ENCODE results near the gene DNAH2. TPM values are rescaled to one million over a fixed set of nuclear protein-coding genes. Genes with fewer than 3 reads are reported as not detected.

DNAH2 gene
- total and polyA plus RNA-seq, 11 donors, result 0.02 to 0.56 (median 0.05) TPM; not detected in 4

DNA sequence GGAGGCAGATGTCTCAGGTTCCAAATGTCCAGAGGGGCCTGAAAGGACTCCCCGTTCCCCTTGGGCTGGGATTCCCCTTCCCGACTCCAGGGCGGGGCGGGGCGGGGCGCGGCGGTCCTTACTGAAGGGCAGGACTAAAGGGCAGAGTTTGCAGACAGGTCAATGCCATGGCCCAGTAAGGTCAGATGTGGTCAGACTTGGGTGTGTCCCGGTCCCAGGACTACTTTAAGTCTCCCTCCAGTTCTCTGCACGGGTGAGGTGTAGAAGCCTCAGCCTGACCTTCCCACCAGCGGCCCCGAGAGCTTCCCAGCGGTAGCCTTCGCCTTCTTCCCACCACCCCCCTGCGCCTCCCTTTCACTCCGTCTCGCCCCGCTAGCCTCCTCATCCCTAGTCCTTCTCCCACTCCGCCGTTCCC lies 117.0 kb downstream of the DNAH2 start:
- Histone ChIP-seq H3K4me3 (peak overlapping the region; percentile 59 to 99 (median 80)), H3K27ac (peak overlapping the region; percentile 86 to 100 (median 98)), H3K27me3 (no peaks in the 10 kb centered on the region), H3K36me3 (no peaks in the 10 kb centered on the region), H3K4me1 (peaks cover 0 to 49% (median 29%) of the 10 kb centered on the region in 12 donors), H3K9me3 (no peaks in the 10 kb centered on the region)
- no peak for TF ChIP-seq POLR2A (IDR thresholded peaks at IDR 0.05)
- TF ChIP-seq, protein P1, sequence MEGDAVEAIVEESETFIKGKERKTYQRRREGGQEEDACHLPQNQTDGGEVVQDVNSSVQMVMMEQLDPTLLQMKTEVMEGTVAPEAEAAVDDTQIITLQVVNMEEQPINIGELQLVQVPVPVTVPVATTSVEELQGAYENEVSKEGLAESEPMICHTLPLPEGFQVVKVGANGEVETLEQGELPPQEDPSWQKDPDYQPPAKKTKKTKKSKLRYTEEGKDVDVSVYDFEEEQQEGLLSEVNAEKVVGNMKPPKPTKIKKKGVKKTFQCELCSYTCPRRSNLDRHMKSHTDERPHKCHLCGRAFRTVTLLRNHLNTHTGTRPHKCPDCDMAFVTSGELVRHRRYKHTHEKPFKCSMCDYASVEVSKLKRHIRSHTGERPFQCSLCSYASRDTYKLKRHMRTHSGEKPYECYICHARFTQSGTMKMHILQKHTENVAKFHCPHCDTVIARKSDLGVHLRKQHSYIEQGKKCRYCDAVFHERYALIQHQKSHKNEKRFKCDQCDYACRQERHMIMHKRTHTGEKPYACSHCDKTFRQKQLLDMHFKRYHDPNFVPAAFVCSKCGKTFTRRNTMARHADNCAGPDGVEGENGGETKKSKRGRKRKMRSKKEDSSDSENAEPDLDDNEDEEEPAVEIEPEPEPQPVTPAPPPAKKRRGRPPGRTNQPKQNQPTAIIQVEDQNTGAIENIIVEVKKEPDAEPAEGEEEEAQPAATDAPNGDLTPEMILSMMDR (IDR thresholded peaks at IDR 0.05), result no peak
- WGBS, 4 donors, result 0 to 1% (median 0%) methylated on average over 17 to 20 of the region's 20 CpGs
- peak; percentile 5 to 36 (median 12) for ATAC-seq
- DNase-seq, result peak; percentile 69 to 81 (median 76)
- intact Hi-C loops (cut with DNase I), result loop anchor here in 7 of 10 donors (1.0 to 2.0 kb wide), 6 partner anchors 8 to 52 kb away; partner anchors contain the start of gene NAA38 (in 2 of the 7)

DNA sequence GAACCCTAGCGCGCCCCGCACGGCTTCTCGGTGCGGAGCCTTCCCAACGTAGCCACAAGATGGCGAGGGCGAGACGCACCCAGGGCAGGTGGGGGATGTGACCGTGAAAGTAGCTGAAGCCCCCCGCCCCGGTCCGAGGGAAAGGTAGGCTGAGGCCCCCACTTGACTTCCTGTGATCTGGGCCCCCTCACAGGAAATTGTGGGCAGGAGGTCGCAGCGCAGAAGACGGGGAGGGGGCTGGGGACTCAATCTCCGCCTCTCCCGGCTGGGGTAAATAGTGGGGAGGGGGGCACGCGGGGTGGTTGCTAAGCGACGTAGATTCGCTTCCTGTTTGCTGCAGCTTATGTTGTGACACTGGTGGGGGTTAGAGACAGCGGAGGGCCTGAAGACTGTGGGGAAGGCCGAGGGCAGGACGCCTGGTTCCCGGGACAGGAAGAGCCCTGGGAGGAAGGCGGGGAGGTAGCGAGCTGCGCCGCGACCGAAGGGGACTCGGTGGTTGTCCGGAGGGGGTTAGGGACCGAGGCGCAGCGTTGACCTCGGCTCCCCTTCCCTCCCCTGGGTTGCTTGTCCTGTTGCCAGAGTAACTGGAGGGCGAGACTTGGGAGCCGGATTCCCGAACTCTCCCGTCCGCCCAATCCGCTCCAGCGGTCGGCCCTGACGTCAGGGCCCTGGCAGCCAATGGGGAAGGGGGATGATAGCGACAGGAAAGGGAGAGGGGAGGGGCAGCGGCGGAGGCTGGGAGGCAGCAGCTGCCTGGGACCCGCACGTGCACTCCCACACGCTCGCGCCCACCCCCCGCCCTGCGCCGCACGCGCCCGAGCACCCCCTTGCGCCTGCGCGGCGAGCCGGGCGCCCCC lies 117.6 kb downstream of the DNAH2 start:
- H3K4me3 ChIP-seq, result peak overlapping the region; percentile 59 to 99 (median 80)
- peak overlapping the region; percentile 86 to 100 (median 98) for H3K27ac ChIP-seq
- intact Hi-C loops (cut with DNase I), result loop anchor here in 7 of 10 donors (1.0 to 5.0 kb wide), 9 partner anchors 7 to 302 kb away; partner anchors contain the start of genes NAA38 (in 3 of the 7), TP53 (in 1 of the 7) and WRAP53 (in 1 of the 7)
- H3K9me3 ChIP-seq, result no peaks in the 10 kb centered on the region
- peaks cover 0 to 5% (median 0%) of the 10 kb centered on the region in 9 donors for H3K36me3 ChIP-seq
- TF ChIP-seq, protein P1 (IDR thresholded peaks at IDR 0.05), result peak; percentile 56 to 94 (median 80)
- TF ChIP-seq POLR2A (IDR thresholded peaks at IDR 0.05), result peak; percentile 31 to 71
- ATAC-seq (peak; percentile 79 to 84 (median 82)), DNase-seq (peak; percentile 98 to 99 (median 99))
- no peaks in the 10 kb centered on the region for H3K27me3 ChIP-seq
- peaks cover 0 to 56% (median 35%) of the 10 kb centered on the region in 12 donors for H3K4me1 ChIP-seq
- 0 to 2% (median 1%) methylated on average over 40 to 69 of the region's 69 CpGs for WGBS, 4 donors

DNA sequence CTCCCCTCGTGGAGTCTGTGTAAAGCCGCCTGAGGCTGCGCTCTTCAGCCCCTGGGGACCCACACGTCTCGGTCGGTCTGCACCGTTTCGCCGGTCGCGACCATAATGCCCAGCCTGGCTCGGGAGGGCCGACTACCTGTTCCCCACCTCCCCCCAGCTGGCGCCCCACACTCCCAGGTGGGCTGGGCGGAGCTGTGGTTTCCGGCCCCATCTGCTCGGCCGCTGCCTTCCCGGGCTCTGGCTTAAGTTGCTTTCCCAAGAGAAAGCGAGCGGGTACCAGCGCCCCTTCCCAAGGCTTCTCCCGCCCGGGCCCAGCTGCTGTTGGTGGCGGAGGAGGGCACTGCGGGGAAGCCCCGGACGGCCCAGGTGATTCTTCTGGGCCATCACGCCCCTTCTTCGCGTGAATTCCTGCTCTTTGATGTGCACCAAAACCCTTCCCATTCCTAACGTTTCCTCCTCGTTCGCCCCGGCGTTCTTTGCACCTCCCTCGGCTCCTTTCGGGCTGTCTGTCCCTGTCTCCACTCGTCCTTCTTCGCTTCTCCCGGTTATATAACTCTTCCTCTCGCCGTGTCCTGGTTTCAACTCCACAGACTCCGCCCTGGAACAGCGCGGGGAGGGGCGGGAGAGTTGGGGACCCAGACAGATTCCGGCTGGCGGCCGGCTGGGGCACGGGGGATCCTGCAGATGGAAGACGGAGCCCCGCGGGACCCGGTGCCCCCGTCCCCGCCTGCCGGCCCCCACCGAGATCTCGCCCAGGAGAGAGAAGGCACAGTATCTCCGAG lies 118.5 kb downstream of the DNAH2 start:
- Histone ChIP-seq H3K36me3 (peaks cover 0 to 12% (median 4%) of the 10 kb centered on the region in 9 donors), H3K4me1 (peaks cover 3 to 64% (median 41%) of the 10 kb centered on the region in 12 donors), H3K27ac (peak overlapping the region; percentile 86 to 100 (median 98)), H3K27me3 (no peaks in the 10 kb centered on the region), H3K4me3 (peak overlapping the region; percentile 59 to 99 (median 80)), H3K9me3 (no peaks in the 10 kb centered on the region)
- ATAC-seq (peak; percentile 11 to 53 (median 44)), DNase-seq (peak; percentile 85 to 88 (median 87))
- TF ChIP-seq POLR2A (IDR thresholded peaks at IDR 0.05), result peak; percentile 24 to 33
- TF ChIP-seq, protein P1 (IDR thresholded peaks at IDR 0.05), result no peak
- 0 to 1% (median 0%) methylated on average over 34 to 61 of the region's 61 CpGs for WGBS, 4 donors
- intact Hi-C loops (cut with DNase I), result loop anchor here in 7 of 10 donors (1.0 to 5.0 kb wide), 6 partner anchors 15 to 301 kb away; partner anchors contain the start of genes NAA38 (in 4 of the 7), TP53 (in 1 of the 7) and WRAP53 (in 1 of the 7)
